PC-3 (cell line): ENCODE results near the gene LIPA. TPM values are rescaled to one million over a fixed set of nuclear protein-coding genes. Genes with fewer than 3 reads are reported as not detected.

Experiments
- ATAC-seq: fragments of 200-7000 bp; cut with Tn5 transposase; 2 replicates; pipeline ENCODE4 v1.9.1; 2020; ENCODE audit warnings: mild to moderate bottlenecking, moderate library complexity
- BruUV-seq: library from RNA; stranded (reverse); fragments of 400-500 nt; replicated peaks from 2 replicates; lab custom pipeline; 2021; lab: Mats Ljungman, UMichigan
- CTCF ChIA-PET: fragments of 300-600 bp; sonication (Branson Sonifier 250); formaldehyde crosslinking; loops from one replicate; lab custom pipeline; 2022; ENCODE audit warnings: antibody characterized with exemption; lab: Charles Lee
- POLR2A ChIA-PET: fragments of 300-600 bp; sonication (Branson Sonifier 250); formaldehyde crosslinking; loops from one replicate; lab custom pipeline; 2022; ENCODE audit warnings: antibody characterized with exemption; ENCODE audit not compliant: unreplicated experiment; lab: Charles Lee
- DNase-seq: peaks from one replicate; pipeline ENCODE4 v3.0.0-alpha.2; 2015
- H2AFZ ChIP-seq: fragments of 300-600 bp; sonication (generic); 2 replicates; pipeline ENCODE4 v1.6.0; 2016; ENCODE audit warnings: antibody characterized with exemption, low read length
- H3F3A ChIP-seq: fragments of 300-600 bp; sonication (generic); one replicate; pipeline ENCODE4 v1.6.0; 2017; ENCODE audit warnings: antibody characterized with exemption, low read length, control low read depth, mild to moderate bottlenecking; ENCODE audit not compliant: unreplicated experiment
- H3K27ac ChIP-seq: fragments of 300-600 bp; sonication (generic); 2 replicates; pipeline ENCODE4 v1.5.1; 2016; ENCODE audit warnings: mild to moderate bottlenecking, low read length
- H3K27me3 ChIP-seq: fragments of 300-600 bp; sonication (generic); 2 replicates; pipeline ENCODE4 v1.6.1; 2016; ENCODE audit warnings: low read length, mixed read lengths
- H3K36me3 ChIP-seq: fragments of 300-600 bp; sonication (generic); 2 replicates; pipeline ENCODE4 v1.6.1; 2016; ENCODE audit warnings: low read depth, mixed run types, low read length, mixed read lengths
- H3K4me1 ChIP-seq: fragments of 300-600 bp; sonication (generic); 2 replicates; pipeline ENCODE4 v1.5.1; 2016; ENCODE audit warnings: low read length; ENCODE audit not compliant: insufficient read depth
- H3K4me2 ChIP-seq: fragments of 300-600 bp; sonication (generic); 2 replicates; pipeline ENCODE4 v1.6.0; 2016; ENCODE audit warnings: low read length
- H3K4me3 ChIP-seq: fragments of 300-600 bp; sonication (generic); 2 replicates; pipeline ENCODE4 v1.5.1; 2016; ENCODE audit warnings: mild to moderate bottlenecking, low read length, mixed read lengths
- H3K79me2 ChIP-seq: fragments of 300-600 bp; sonication (generic); 2 replicates; pipeline ENCODE4 v1.6.1; 2017; ENCODE audit warnings: low read length, mixed read lengths
- H3K9ac ChIP-seq: fragments of 300-600 bp; sonication (generic); 2 replicates; pipeline ENCODE4 v1.6.0; 2016; ENCODE audit warnings: mild to moderate bottlenecking, low read length
- H3K9me2 ChIP-seq: fragments of 300-600 bp; sonication (generic); replicated peaks from 2 replicates; pipeline ENCODE4 v1.6.1; 2016; ENCODE audit warnings: mixed run types, low read length, mixed read lengths
- H3K9me3 ChIP-seq: fragments of 300-600 bp; sonication (generic); 2 replicates; pipeline ENCODE4 v1.6.1; 2016; ENCODE audit warnings: low read length, mixed read lengths
- H4K20me1 ChIP-seq: fragments of 300-600 bp; sonication (generic); 2 replicates; pipeline ENCODE4 v1.6.1; 2016; ENCODE audit warnings: low read length, mixed read lengths
- CTCF ChIP-seq: fragments of 300-600 bp; sonication (generic); conservative IDR thresholded peaks from 2 replicates; pipeline ENCODE4 v1.5.1; 2017; ENCODE audit warnings: antibody characterized with exemption, low read depth, mild to moderate bottlenecking, low read length
- EZH2 ChIP-seq: fragments of 300-600 bp; sonication (generic); IDR thresholded peaks from one replicate; pipeline ENCODE4 v1.6.1; 2017; ENCODE audit warnings: antibody characterized with exemption, mild to moderate bottlenecking, low read length; ENCODE audit not compliant: unreplicated experiment
- EZH2phosphoT487 ChIP-seq: fragments of 300-600 bp; sonication (generic); IDR thresholded peaks from 2 replicates; pipeline ENCODE4 v1.6.1; 2018; ENCODE audit warnings: mild to moderate bottlenecking, antibody characterized with exemption, low read length, borderline replicate concordance
- intact Hi-C: fragments of 100-400 bp; cut with micrococcal nuclease; formaldehyde crosslinking; loops from 2 replicates; pipeline ENCODE4 v1.9.0; 2023
- total RNA-seq: library from RNA; depleted of rRNA; stranded (reverse); fragments of >200 nt; gene quantifications from 2 replicates; pipeline ENCODE4 v1.2.3, GENCODE V29; 2014

LIPA gene
- total RNA-seq, 1 experiment from 2014 or later = 55.7 TPM

DNA sequence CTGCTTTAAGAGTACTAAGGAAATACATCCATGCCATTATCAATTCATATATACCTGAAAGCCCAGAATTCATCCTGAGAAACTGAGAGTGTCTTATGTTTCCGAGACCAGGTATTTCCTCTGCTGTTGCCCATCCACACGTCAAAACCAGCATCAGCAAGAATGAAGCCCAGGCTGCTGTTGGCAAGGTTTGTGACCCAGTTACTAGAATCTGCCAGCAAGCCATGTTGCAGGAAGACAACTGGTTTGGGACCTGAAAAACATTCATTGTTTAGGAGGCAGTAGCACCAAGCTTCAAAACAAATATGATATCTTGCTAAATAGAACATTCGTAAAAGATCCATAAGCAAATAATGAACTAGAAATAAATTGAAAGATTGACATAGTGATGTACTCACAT is 23.4 kb downstream of the LIPA start:
- ChIA-PET CTCF (no interaction called here), POLR2A (no interaction called here)
- H3K36me3 ChIP-seq = peaks cover 10% of the 10 kb centered on the region; the same call in 1 of the 2 replicates
- H2AFZ ChIP-seq = no peak overlapping the region
- no peaks in the 10 kb centered on the region for H3K9me2 ChIP-seq
- TF ChIP-seq CTCF = no peak
- no peak for TF ChIP-seq EZH2phosphoT487
- TF ChIP-seq EZH2 = no peak
- intact Hi-C loops = no loop called here
- no peak overlapping the region for H3K9ac ChIP-seq
- H3K4me3 ChIP-seq = no peak overlapping the region
- H3K4me1 ChIP-seq = no peaks in the 10 kb centered on the region
- H3K27ac ChIP-seq = no peak overlapping the region
- H3K4me2 ChIP-seq = no peak overlapping the region
- no peaks in the 10 kb centered on the region for H3K79me2 ChIP-seq
- DNase-seq (no peak), ATAC-seq (no peak)
- H3F3A ChIP-seq = no peaks in the 10 kb centered on the region
- no peaks in the 10 kb centered on the region for H4K20me1 ChIP-seq
- no TSS peak for BruUV-seq
- H3K27me3 ChIP-seq = no peaks in the 10 kb centered on the region
- no peaks in the 10 kb centered on the region for H3K9me3 ChIP-seq

GRCh38 chr10:89226891-89227290 is 24.7 kb downstream of the LIPA start:
- H2AFZ ChIP-seq = no peak overlapping the region
- H3K4me2 ChIP-seq = no peak overlapping the region
- BruUV-seq = no TSS peak
- H3F3A ChIP-seq = no peaks in the 10 kb centered on the region
- no peak for ATAC-seq
- no peaks in the 10 kb centered on the region for H3K9me3 ChIP-seq
- no peak for TF ChIP-seq CTCF
- TF ChIP-seq EZH2phosphoT487 = no peak
- TF ChIP-seq EZH2 = no peak
- no peak overlapping the region for H3K4me3 ChIP-seq
- no peaks in the 10 kb centered on the region for H3K27me3 ChIP-seq
- H3K9me2 ChIP-seq = no peaks in the 10 kb centered on the region
- H4K20me1 ChIP-seq = no peaks in the 10 kb centered on the region
- ChIA-PET POLR2A (no interaction called here), CTCF (no interaction called here)
- no peak overlapping the region for H3K27ac ChIP-seq
- intact Hi-C loops = no loop called here
- no peaks in the 10 kb centered on the region for H3K79me2 ChIP-seq
- H3K9ac ChIP-seq = no peak overlapping the region
- no peak for DNase-seq
- H3K4me1 ChIP-seq = no peaks in the 10 kb centered on the region
- H3K36me3 ChIP-seq = peaks cover 13% of the 10 kb centered on the region; the same call in 1 of the 2 replicates

GRCh38 chr10:89224739-89225443 is 26.7 kb downstream of the LIPA start:
- intact Hi-C loops = no loop called here
- Histone ChIP-seq H3K79me2 (no peaks in the 10 kb centered on the region), H3K4me2 (no peak overlapping the region), H3K27me3 (no peaks in the 10 kb centered on the region), H3K36me3 (peaks cover 14% of the 10 kb centered on the region; the same call in 1 of the 2 replicates), H3K4me1 (no peaks in the 10 kb centered on the region), H3K27ac (no peak overlapping the region), H3F3A (no peaks in the 10 kb centered on the region), H3K9me3 (no peaks in the 10 kb centered on the region), H3K9ac (no peak overlapping the region), H3K4me3 (no peak overlapping the region), H4K20me1 (no peaks in the 10 kb centered on the region), H2AFZ (no peak overlapping the region), H3K9me2 (no peaks in the 10 kb centered on the region)
- DNase-seq (no peak), ATAC-seq (no peak)
- no TSS peak for BruUV-seq
- no peak for TF ChIP-seq EZH2
- no peak for TF ChIP-seq CTCF
- TF ChIP-seq EZH2phosphoT487 = no peak
- ChIA-PET CTCF (no interaction called here), POLR2A (no interaction called here)
